H1 (cell line): Measurements from ENCODE around the gene COL6A1. TPM values are rescaled to one million over a fixed set of nuclear protein-coding genes. Genes with fewer than 3 reads are reported as not detected.

ENCODE experiments used
- RBBP5 ChIP-seq: IDR thresholded peaks from 2 replicates; pipeline ENCODE4 v1.7.1; 2012; ENCODE audit warnings: low read depth, mild to moderate bottlenecking, inconsistent platforms, low read length, moderate library complexity, borderline replicate concordance
- polyA plus RNA-seq, 7 experiments: library from polyadenylated mRNA; depleted of rRNA in 3 of 7; stranded (reverse) in 5 of 7; unstranded in 2 of 7; fragments of >200 nt in 5 of 7; fragments of 200-250 nt in 2 of 7; gene quantifications; 1 replicate in 5 of 7; 2 replicates in 1 of 7; 4 replicates in 1 of 7; pipeline versions ENCODE4 v1.2.1 to v1.2.3, GENCODE V29; 2011 to 2013; ENCODE audit warnings: missing spikeins in 2 of 7, mixed read lengths in 2 of 7
- total RNA-seq: library from RNA; stranded (reverse); fragmentation: NEBNext Ultra II Directional; extraction: Animal tissue kit (Norgen Biotek cat#: 25700); gene quantifications from 2 replicates; pipeline ENCODE4 v1.2.1, GENCODE V29; 2021

Gene COL6A1
- total and polyA plus RNA-seq, 2 of the 8 experiments (the other 6 are each of a cell fraction or from before 2014, with no cell fraction given): 100 to 115 TPM

- TF ChIP-seq RBBP5: no peak
Observed at GRCh38 chr21:46020581-46020980, 39.0 kb downstream of the COL6A1 start (continued).
